Panc1 (cell line): ENCODE results near the gene RDX. TPM values are rescaled to one million over a fixed set of nuclear protein-coding genes. Genes with fewer than 3 reads are reported as not detected.

ENCODE experiments used
- ATAC-seq: fragments of 200-7000 bp; cut with Tn5 transposase; 2 replicates; pipeline ENCODE4 v1.9.1; 2020; ENCODE audit warnings: mild to moderate bottlenecking, moderate library complexity
- BruUV-seq: library from RNA; stranded (reverse); fragments of 400-500 nt; replicated peaks from 2 replicates; lab custom pipeline; 2021; lab: Mats Ljungman, UMichigan
- CTCF ChIA-PET: fragments of 300-600 bp; sonication (Branson Sonifier 250); formaldehyde crosslinking; loops from one replicate; lab custom pipeline; 2022; ENCODE audit warnings: antibody characterized with exemption; lab: Charles Lee
- POLR2A ChIA-PET: fragments of 300-600 bp; sonication (Branson Sonifier 250); formaldehyde crosslinking; loops from one replicate; lab custom pipeline; 2022; ENCODE audit warnings: antibody characterized with exemption; lab: Charles Lee
- DNase-seq: peaks from one replicate; pipeline ENCODE4 v3.0.0-alpha.2; 2010; ENCODE audit warnings: low read depth, low spot score
- H3K27ac ChIP-seq: 2 replicates; pipeline ENCODE4 v1.5.1; 2011; ENCODE audit warnings: mild to moderate bottlenecking, low read length, inconsistent platforms
- H3K27me3 ChIP-seq: fragments of 200-500 bp; sonication (Bioruptor generic); 2 replicates; pipeline ENCODE4 v1.6.0; 2014; ENCODE audit warnings: low read length, inconsistent platforms; ENCODE audit not compliant: control insufficient read depth, insufficient read depth
- H3K36me3 ChIP-seq: fragments of 200-500 bp; sonication (Bioruptor generic); 2 replicates; pipeline ENCODE4 v1.5.1; 2014; ENCODE audit warnings: inconsistent platforms, mild to moderate bottlenecking, low read length, moderate library complexity; ENCODE audit not compliant: control insufficient read depth, insufficient read depth
- H3K4me1 ChIP-seq: 2 replicates; pipeline ENCODE4 v1.5.1; 2011; ENCODE audit warnings: inconsistent platforms, mild to moderate bottlenecking, low read length, moderate library complexity; ENCODE audit not compliant: control insufficient read depth, insufficient read depth
- H3K4me3 ChIP-seq, 2 experiments: 2 replicates each; pipeline ENCODE4 v1.5.1; 2011 to 2012; ENCODE audit warnings: low read depth in 2 of 2, low read length in 2 of 2, mild to moderate bottlenecking in 2 of 2, inconsistent platforms in 1 of 2, moderate library complexity in 1 of 2
- H3K9me3 ChIP-seq: fragments of 200-500 bp; sonication (Bioruptor generic); 2 replicates; pipeline ENCODE4 v1.5.1; 2014; ENCODE audit warnings: low read depth, mild to moderate bottlenecking, inconsistent platforms, low read length, moderate library complexity; ENCODE audit not compliant: control insufficient read depth, insufficient read depth
- CTCF ChIP-seq: fragments of 450-650 bp; IDR thresholded peaks from 2 replicates; pipeline ENCODE4 v1.5.1; 2017; ENCODE audit warnings: mild to moderate bottlenecking
- POLR2AphosphoS5 ChIP-seq: IDR thresholded peaks from 2 replicates; pipeline ENCODE4 v1.6.1; 2012; ENCODE audit warnings: mild to moderate bottlenecking, low read depth, low read length, moderate library complexity
- SIN3A ChIP-seq: IDR thresholded peaks from 2 replicates; pipeline ENCODE4 v1.6.1; 2012; ENCODE audit warnings: low read depth, mild to moderate bottlenecking, low read length, moderate library complexity, borderline replicate concordance; ENCODE audit not compliant: insufficient read depth
- TCF7L2 ChIP-seq: IDR thresholded peaks from 2 replicates; pipeline ENCODE4 v1.6.1; 2011; ENCODE audit warnings: mild to moderate bottlenecking, low read depth, low read length, inconsistent platforms
- in situ Hi-C: cut with HindIII; loops from 2 replicates; pipeline ENCODE4 v1.10.0; 2016; ENCODE audit warnings: low sequenced_read_pairs, low pct_unique_long_range_greater_than_20kb
- intact Hi-C: fragments of 100-400 bp; cut with micrococcal nuclease; formaldehyde crosslinking; loops from one replicate; pipeline ENCODE4 v1.10.0; 2022; ENCODE audit not compliant: unreplicated experiment
- total RNA-seq: library from RNA; stranded (reverse); gene quantifications from one replicate; pipeline ENCODE4 v1.2.1, GENCODE V29; 2021; ENCODE audit not compliant: unreplicated experiment
- TF ChIP-seq, protein P1 (sequence below), 2 experiments: IDR thresholded peaks; 2 replicates each; pipeline ENCODE4 v1.6.1; 2011 to 2012; ENCODE audit warnings: low read depth in 2 of 2, control low read depth in 1 of 2, low read length in 1 of 2, mild to moderate bottlenecking in 1 of 2, moderate library complexity in 1 of 2; ENCODE audit not compliant: insufficient read depth in 1 of 2

The RDX gene
- total RNA-seq, 1 experiment from 2014 or later, result 200 TPM

DNA sequence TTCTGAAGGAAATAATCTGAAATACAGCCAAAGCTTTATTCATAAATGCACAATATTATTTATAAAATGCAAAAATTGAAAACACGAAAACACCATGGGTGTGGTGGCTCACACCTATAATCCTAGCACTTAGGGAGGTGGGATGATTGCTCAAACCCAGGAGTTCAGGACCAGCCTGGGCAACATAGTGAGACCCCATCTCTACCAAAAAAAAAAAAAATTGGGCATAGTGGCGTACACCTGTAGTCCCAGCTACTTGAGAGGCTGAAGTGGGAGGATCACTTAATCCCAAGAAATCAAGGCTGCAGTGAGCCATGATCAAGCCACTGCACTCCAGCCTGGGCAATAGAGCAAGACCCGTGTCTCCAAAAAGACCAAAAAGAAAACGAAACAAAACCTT, 5.2 kb upstream of the RDX start:
- Histone ChIP-seq H3K9me3 (no peaks in the 10 kb centered on the region), H3K36me3 (no peaks in the 10 kb centered on the region), H3K27me3 (no peaks in the 10 kb centered on the region), H3K4me3 (no peak overlapping the region), H3K27ac (no peak overlapping the region), H3K4me1 (peaks cover 22% of the 10 kb centered on the region)
- ATAC-seq (no peak), DNase-seq (no peak)
- CTCF ChIA-PET, result no interaction called here
- intact Hi-C loops (no loop called here), in situ Hi-C loops (no loop called here)
- no TSS peak for BruUV-seq
- TF ChIP-seq SIN3A (no peak), POLR2AphosphoS5 (no peak), TCF7L2 (no peak), CTCF (no peak)
- TF ChIP-seq, protein P1, sequence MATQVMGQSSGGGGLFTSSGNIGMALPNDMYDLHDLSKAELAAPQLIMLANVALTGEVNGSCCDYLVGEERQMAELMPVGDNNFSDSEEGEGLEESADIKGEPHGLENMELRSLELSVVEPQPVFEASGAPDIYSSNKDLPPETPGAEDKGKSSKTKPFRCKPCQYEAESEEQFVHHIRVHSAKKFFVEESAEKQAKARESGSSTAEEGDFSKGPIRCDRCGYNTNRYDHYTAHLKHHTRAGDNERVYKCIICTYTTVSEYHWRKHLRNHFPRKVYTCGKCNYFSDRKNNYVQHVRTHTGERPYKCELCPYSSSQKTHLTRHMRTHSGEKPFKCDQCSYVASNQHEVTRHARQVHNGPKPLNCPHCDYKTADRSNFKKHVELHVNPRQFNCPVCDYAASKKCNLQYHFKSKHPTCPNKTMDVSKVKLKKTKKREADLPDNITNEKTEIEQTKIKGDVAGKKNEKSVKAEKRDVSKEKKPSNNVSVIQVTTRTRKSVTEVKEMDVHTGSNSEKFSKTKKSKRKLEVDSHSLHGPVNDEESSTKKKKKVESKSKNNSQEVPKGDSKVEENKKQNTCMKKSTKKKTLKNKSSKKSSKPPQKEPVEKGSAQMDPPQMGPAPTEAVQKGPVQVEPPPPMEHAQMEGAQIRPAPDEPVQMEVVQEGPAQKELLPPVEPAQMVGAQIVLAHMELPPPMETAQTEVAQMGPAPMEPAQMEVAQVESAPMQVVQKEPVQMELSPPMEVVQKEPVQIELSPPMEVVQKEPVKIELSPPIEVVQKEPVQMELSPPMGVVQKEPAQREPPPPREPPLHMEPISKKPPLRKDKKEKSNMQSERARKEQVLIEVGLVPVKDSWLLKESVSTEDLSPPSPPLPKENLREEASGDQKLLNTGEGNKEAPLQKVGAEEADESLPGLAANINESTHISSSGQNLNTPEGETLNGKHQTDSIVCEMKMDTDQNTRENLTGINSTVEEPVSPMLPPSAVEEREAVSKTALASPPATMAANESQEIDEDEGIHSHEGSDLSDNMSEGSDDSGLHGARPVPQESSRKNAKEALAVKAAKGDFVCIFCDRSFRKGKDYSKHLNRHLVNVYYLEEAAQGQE (IDR thresholded peaks at IDR 0.05; ENCODE audit: insufficient read depth in 1 of 2, low read depth in 2 of 2, low read length in 1 of 2), result no peak
- POLR2A ChIA-PET, result no interaction called here

GRCh38 chr11:110301032-110301431, 4.6 kb upstream of the RDX start:
- no peak for DNase-seq
- Histone ChIP-seq H3K4me1 (peaks cover 20% of the 10 kb centered on the region), H3K27ac (no peak overlapping the region), H3K4me3 (no peak overlapping the region), H3K9me3 (no peaks in the 10 kb centered on the region), H3K36me3 (no peaks in the 10 kb centered on the region), H3K27me3 (no peaks in the 10 kb centered on the region)
- intact Hi-C loops, result no loop called here
- BruUV-seq, result no TSS peak
- CTCF ChIA-PET, result no interaction called here
- ATAC-seq, result no peak
- in situ Hi-C loops, result no loop called here
- POLR2A ChIA-PET, result no interaction called here
- TF ChIP-seq CTCF (no peak), SIN3A (no peak), POLR2AphosphoS5 (no peak), TCF7L2 (no peak)
- TF ChIP-seq, protein P1 (IDR thresholded peaks at IDR 0.05; ENCODE audit: insufficient read depth in 1 of 2, low read depth in 2 of 2, low read length in 1 of 2), result no peak
